HFFc6 (cell line): ENCODE measurements around the gene LBR. TPM values are rescaled to one million over a fixed set of nuclear protein-coding genes. Genes with fewer than 3 reads are reported as not detected.

Experiments
- DNase-seq: peaks from one replicate; pipeline ENCODE4 v3.0.0-alpha.2; 2018
- H3K27ac Mint-ChIP-seq: 2 replicates; pipeline ENCODE4 v1.8.0; 2020; ENCODE audit warnings: mild to moderate bottlenecking, mixed read lengths
- H3K27me3 Mint-ChIP-seq: 2 replicates; pipeline ENCODE4 v1.8.0; 2021; ENCODE audit warnings: mild to moderate bottlenecking, moderate library complexity, mixed read lengths; ENCODE audit not compliant: insufficient read depth
- H3K36me3 Mint-ChIP-seq: 2 replicates; pipeline ENCODE4 v1.8.0; 2021; ENCODE audit warnings: low read depth, mixed read lengths
- H3K4me1 Mint-ChIP-seq: 2 replicates; pipeline ENCODE4 v1.8.0; 2020; ENCODE audit warnings: low read depth, mixed read lengths
- H3K4me3 Mint-ChIP-seq: 2 replicates; pipeline ENCODE4 v1.8.0; 2020; ENCODE audit warnings: mild to moderate bottlenecking, moderate library complexity, mixed read lengths
- H3K9me3 Mint-ChIP-seq: 2 replicates; pipeline ENCODE4 v1.8.0; 2020; ENCODE audit warnings: mild to moderate bottlenecking, mixed read lengths
- total RNA-seq, 6 experiments: library from RNA; stranded (reverse); fragmentation: NEBNext Ultra II Directional; extraction: Animal tissue kit (Norgen Biotek cat#: 25700); gene quantifications; 2 replicates in 1 of 6; 3 replicates in 5 of 6; pipeline ENCODE4 v1.2.3, GENCODE V29; 2021
- TF ChIP-seq, protein P1 (sequence below): fragments of 200-600 bp; sonication (generic); IDR thresholded peaks from 2 replicates; pipeline ENCODE4 v1.5.0; 2021; ENCODE audit warnings: antibody characterized with exemption, mild to moderate bottlenecking

The LBR gene
- total RNA-seq, 6 experiments from 2014 or later: 20.7 to 42.7 (median 36.3) TPM

DNA sequence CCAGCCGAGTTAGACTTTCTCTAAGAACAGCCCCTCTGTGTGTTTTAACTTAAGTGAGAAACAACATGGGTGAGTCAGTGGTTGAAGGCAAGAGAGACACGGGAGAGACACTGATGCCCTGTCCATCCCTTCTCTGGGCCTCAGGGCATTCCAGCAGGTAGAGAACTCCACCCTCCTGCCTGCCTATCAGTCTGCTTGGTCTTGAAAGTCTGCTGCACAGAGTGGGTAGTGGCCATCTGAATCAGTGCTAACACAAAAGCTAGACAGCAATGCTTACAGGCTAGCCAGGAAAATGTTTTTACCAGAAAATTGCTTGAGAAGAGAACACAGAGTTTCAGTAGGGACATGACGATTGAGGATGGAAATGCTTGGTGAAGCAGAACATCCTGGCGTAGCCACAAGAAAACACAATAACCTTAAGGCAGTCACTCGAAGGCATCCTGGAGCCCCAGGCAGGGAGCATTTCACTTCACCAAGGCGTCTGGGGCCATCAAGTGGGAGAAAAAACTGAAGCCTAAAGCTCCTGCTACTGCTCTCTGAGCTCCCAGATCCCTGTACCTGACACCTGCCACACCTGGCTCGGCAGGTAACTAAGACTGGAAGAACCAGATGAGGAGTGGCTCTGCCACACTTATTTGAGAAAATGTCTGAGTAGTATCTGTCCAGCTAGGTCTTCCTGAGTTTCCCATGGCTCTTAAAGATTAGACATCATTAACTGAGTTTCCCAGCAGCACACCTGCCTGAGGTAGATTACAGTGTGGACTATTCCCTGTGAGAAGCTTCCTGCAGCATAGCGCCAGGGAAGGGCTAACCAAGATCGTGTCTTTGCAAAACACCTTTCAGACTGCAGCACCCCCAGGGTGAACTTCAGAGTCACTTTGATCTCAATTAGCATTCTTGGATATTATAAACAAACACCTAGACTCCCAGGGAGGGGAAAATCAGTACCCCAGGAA lies 18.1 kb upstream of the LBR start:
- DNase-seq: no peak
- no peak overlapping the region for H3K27ac Mint-ChIP-seq
- H3K36me3 Mint-ChIP-seq: no peaks in the 10 kb centered on the region
- TF ChIP-seq, protein P1, sequence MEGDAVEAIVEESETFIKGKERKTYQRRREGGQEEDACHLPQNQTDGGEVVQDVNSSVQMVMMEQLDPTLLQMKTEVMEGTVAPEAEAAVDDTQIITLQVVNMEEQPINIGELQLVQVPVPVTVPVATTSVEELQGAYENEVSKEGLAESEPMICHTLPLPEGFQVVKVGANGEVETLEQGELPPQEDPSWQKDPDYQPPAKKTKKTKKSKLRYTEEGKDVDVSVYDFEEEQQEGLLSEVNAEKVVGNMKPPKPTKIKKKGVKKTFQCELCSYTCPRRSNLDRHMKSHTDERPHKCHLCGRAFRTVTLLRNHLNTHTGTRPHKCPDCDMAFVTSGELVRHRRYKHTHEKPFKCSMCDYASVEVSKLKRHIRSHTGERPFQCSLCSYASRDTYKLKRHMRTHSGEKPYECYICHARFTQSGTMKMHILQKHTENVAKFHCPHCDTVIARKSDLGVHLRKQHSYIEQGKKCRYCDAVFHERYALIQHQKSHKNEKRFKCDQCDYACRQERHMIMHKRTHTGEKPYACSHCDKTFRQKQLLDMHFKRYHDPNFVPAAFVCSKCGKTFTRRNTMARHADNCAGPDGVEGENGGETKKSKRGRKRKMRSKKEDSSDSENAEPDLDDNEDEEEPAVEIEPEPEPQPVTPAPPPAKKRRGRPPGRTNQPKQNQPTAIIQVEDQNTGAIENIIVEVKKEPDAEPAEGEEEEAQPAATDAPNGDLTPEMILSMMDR: no peak
- peaks cover 13% of the 10 kb centered on the region for H3K27me3 Mint-ChIP-seq
- no peaks in the 10 kb centered on the region for H3K9me3 Mint-ChIP-seq
- no peak overlapping the region for H3K4me3 Mint-ChIP-seq
- H3K4me1 Mint-ChIP-seq: peaks cover 40% of the 10 kb centered on the region

DNA sequence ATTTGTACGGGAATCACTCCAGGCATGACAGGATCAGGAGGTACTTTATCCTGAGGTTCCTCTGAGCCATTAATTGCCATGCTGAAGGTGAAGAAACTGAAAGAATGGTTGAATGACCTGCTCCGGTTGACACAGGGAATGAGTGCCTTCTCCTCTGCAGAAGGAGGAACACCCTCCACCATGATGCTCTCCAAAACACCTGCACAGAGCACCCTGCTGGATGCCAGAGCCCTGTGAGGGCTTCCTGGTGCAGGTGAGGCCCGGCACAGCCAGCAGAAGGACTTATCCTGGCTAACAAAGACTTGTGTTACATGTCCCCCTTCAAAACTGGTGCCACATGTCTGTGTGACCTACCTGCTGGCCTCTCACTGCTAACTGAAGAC lies 14.3 kb upstream of the LBR start:
- TF ChIP-seq, protein P1: no peak
- H3K36me3 Mint-ChIP-seq: no peaks in the 10 kb centered on the region

DNA sequence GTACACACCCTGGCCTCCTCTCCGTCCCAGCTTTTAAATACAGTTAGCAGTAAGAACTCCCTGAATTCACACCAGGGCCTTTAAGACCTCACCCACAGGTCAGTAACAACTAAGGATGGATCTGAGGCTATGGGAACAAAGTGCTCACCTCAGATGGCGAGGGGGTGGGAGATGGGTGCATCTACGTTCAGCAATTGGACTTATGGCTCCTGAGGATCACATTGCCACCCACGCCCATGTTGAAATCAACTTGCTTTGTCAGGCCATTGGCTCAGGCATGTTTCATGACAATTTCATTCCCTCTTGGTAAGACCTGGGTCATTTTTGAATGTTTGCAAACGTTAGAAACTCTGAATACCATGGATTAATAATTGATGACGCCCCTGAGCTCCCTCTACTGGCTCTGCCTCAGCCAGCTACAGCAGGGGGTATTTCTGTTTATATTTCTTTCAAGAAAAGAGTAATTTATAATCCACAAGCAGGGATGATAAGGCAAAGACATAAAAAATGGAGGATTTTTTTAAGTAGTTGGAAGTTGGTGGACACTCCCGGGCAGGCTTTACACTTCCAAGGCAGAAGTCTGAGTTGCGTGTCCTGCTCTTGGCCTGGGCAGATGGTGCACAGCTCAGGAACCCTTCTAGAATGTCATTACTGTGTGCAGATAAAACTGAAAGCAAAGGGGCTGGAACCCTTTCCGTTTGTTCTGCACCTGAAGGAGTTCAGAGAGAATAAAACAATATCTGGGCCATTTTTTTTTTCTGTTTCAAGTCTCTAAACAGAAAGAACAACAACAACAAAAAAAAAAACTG lies 13.7 kb upstream of the LBR start:
- no peaks in the 10 kb centered on the region for H3K9me3 Mint-ChIP-seq
- H3K36me3 Mint-ChIP-seq: no peaks in the 10 kb centered on the region
- no peak for DNase-seq
- TF ChIP-seq, protein P1: peak; percentile 59
- H3K27me3 Mint-ChIP-seq: peaks cover 8% of the 10 kb centered on the region; the same call in 1 of the 2 replicates
- H3K27ac Mint-ChIP-seq: no peak overlapping the region
- no peak overlapping the region for H3K4me3 Mint-ChIP-seq
- H3K4me1 Mint-ChIP-seq: peaks cover 25% of the 10 kb centered on the region

More for the DNA sequence above, 14.3 kb upstream of the LBR start:
- DNase-seq: no peak
- H3K4me1 Mint-ChIP-seq: peaks cover 26% of the 10 kb centered on the region
- no peak overlapping the region for H3K27ac Mint-ChIP-seq
- no peak overlapping the region for H3K4me3 Mint-ChIP-seq
- no peaks in the 10 kb centered on the region for H3K9me3 Mint-ChIP-seq
- H3K27me3 Mint-ChIP-seq: peaks cover 8% of the 10 kb centered on the region; the same call in 1 of the 2 replicates

DNA sequence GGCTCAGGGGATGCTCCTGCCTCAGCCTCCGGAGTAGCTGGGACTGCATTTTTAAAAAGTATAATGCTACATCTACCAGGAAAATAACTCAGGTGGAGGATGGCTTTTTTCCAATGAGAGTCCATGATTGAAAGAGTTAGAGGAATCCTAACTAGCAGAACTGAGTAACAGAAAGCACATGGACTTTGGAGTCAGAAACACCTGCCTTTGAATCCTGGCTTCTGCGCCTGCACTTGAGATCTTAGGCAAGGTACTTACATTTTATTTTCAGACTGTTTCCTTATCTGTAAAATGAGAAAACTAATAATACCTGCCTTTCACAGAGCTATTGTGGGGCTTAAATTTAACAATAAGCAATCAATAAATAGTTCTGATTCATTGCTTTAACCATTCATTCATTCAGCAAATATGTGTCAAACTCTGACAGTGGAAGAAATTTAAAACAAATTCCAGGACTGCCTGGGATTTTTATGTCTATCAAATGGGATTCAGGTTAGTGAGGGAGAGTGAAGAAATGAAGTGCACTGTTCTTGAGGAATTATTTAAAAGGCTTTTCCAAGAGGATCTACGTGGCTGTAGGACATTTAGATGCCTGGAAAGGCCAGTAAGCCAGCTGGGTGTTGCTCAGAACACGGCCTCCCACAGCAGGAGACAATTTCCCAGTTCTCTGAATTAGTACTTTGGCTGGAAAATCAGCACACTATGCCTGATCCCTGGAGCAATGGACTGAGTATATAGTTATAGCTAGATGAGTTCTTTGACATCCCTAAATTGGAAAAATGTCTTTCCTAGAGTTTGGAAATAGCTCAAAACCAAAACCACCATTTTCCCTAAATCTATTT lies 12.8 kb upstream of the LBR start:
- no peak overlapping the region for H3K27ac Mint-ChIP-seq
- H3K4me1 Mint-ChIP-seq: peaks cover 25% of the 10 kb centered on the region
- TF ChIP-seq, protein P1: no peak
- H3K36me3 Mint-ChIP-seq: no peaks in the 10 kb centered on the region
- H3K4me3 Mint-ChIP-seq: no peak overlapping the region
- peaks cover 13% of the 10 kb centered on the region for H3K27me3 Mint-ChIP-seq
- no peaks in the 10 kb centered on the region for H3K9me3 Mint-ChIP-seq
- no peak for DNase-seq
